GM12878 (cell line): ENCODE data around the gene APOBEC3H. TPM values are rescaled to one million over a fixed set of nuclear protein-coding genes. Genes with fewer than 3 reads are reported as not detected.

Experiments used
- ATAC-seq: fragments of 200-7000 bp; cut with Tn5 transposase; 3 replicates; pipeline ENCODE4 v1.9.1; 2020; ENCODE audit warnings: mild to moderate bottlenecking, moderate library complexity
- BruUV-seq: library from RNA; stranded (reverse); fragments of 400-500 nt; replicated peaks from 2 replicates; lab custom pipeline; 2021; lab: Mats Ljungman, UMichigan
- CTCF ChIA-PET: fragments of 300-600 bp; sonication (Branson Sonifier 250); formaldehyde crosslinking; extraction: SDS; loops from one replicate; lab custom pipeline; 2021; ENCODE audit warnings: inconsistent platforms; lab: Yijun Ruan, JAX
- POLR2A ChIA-PET: fragments of 350-600 bp; formaldehyde crosslinking; extraction: SDS; loops from one replicate; lab custom pipeline; 2021; ENCODE audit warnings: inconsistent platforms; lab: Charles Lee
- RAD21 ChIA-PET: fragments of 300-600 bp; sonication (Branson Sonifier 250); formaldehyde crosslinking; loops from one replicate; lab custom pipeline; 2023; ENCODE audit warnings: antibody characterized with exemption; ENCODE audit not compliant: unreplicated experiment; lab: Charles Lee
- SMC1A ChIA-PET: fragments of 300-600 bp; sonication (Branson Sonifier 250); formaldehyde crosslinking; loops from one replicate; lab custom pipeline; 2023; ENCODE audit not compliant: unreplicated experiment, uncharacterized antibody; lab: Charles Lee
- DNase-seq: peaks from one replicate; pipeline ENCODE4 v3.0.0-alpha.2; 2011; ENCODE audit warnings: low read depth, low spot score
- FAIRE-seq: peaks from 3 replicates; lab custom pipeline; 2011; peaks lifted over from hg19 to GRCh38; lab: Jason Lieb, UNC
- H2AFZ ChIP-seq: 2 replicates; pipeline ENCODE4 v1.6.0; 2011; ENCODE audit warnings: low read depth, low read length, control low read depth; ENCODE audit not compliant: control insufficient read depth
- H3K27ac ChIP-seq: 2 replicates; pipeline ENCODE4 v1.5.1; 2011; ENCODE audit warnings: control low read depth; ENCODE audit not compliant: control insufficient read depth, insufficient read depth
- H3K27me3 ChIP-seq, 2 experiments: replicated peaks in 1 of 2; 2 replicates each; pipeline versions ENCODE4 v1.6.0 to v1.6.1; 2011; ENCODE audit warnings: low read length in 1 of 2; ENCODE audit not compliant: control insufficient read depth in 2 of 2, insufficient read depth in 2 of 2
- H3K36me3 ChIP-seq, 2 experiments: 2 replicates each; pipeline ENCODE4 v1.5.1; 2011; ENCODE audit warnings: low read length in 1 of 2; ENCODE audit not compliant: control insufficient read depth in 2 of 2, insufficient read depth in 2 of 2
- H3K4me1 ChIP-seq: 2 replicates; pipeline ENCODE4 v1.6.1; 2011; ENCODE audit warnings: mild to moderate bottlenecking, low read length, moderate library complexity, mixed read lengths; ENCODE audit not compliant: control insufficient read depth, insufficient read depth
- H3K4me2 ChIP-seq: 2 replicates; pipeline ENCODE4 v1.6.0; 2011; ENCODE audit warnings: control low read depth; ENCODE audit not compliant: control insufficient read depth, insufficient read depth
- H3K4me3 ChIP-seq: fragments of 200-600 bp; sonication (generic); 2 replicates; pipeline ENCODE4 v1.5.1; 2016
- H3K79me2 ChIP-seq: 2 replicates; pipeline ENCODE4 v1.6.0; 2011; ENCODE audit warnings: low read length; ENCODE audit not compliant: control insufficient read depth, insufficient read depth
- H3K9ac ChIP-seq: 2 replicates; pipeline ENCODE4 v1.8.0; 2011; ENCODE audit warnings: low read length, control low read depth, mixed read lengths; ENCODE audit not compliant: control insufficient read depth, insufficient read depth
- H3K9me3 ChIP-seq: replicated peaks from 3 replicates; pipeline ENCODE4 v1.5.1; 2011; ENCODE audit warnings: mild to moderate bottlenecking, low read length; ENCODE audit not compliant: control insufficient read depth, insufficient read depth
- H4K20me1 ChIP-seq: 2 replicates; pipeline ENCODE4 v1.6.0; 2011; ENCODE audit not compliant: control insufficient read depth, insufficient read depth
- CBX5 ChIP-seq: sonication (generic); IDR thresholded peaks from 2 replicates; pipeline ENCODE4 v1.6.1; 2016; ENCODE audit warnings: low read depth, moderate library complexity, mild to moderate bottlenecking, inconsistent platforms
- KLF5 ChIP-seq: fragments of 450-650 bp; IDR thresholded peaks from 2 replicates; pipeline ENCODE4 v1.6.1; 2014; ENCODE audit warnings: mild to moderate bottlenecking; ENCODE audit not compliant: partially characterized antibody
- MTA3 ChIP-seq: IDR thresholded peaks from 2 replicates; pipeline ENCODE4 v1.6.1; 2012; ENCODE audit warnings: low read length, inconsistent platforms, borderline replicate concordance
- MYC ChIP-seq: IDR thresholded peaks from 2 replicates; pipeline ENCODE4 v1.6.1; 2011; ENCODE audit warnings: mild to moderate bottlenecking, low read length, moderate library complexity, inconsistent platforms; ENCODE audit not compliant: insufficient read depth, insufficient replicate concordance, insufficient read length, severe bottlenecking
- SREBF1 ChIP-seq: IDR thresholded peaks from 2 replicates; pipeline ENCODE4 v1.6.1; 2012; ENCODE audit warnings: mild to moderate bottlenecking, low read length
- TCF12 ChIP-seq: IDR thresholded peaks from 2 replicates; pipeline ENCODE4 v1.6.1; 2011; ENCODE audit warnings: low read depth, mild to moderate bottlenecking, low read length
- ZNF217 ChIP-seq: fragments of 450-650 bp; IDR thresholded peaks from 2 replicates; pipeline ENCODE4 v1.6.1; 2017; ENCODE audit warnings: antibody characterized with exemption, mild to moderate bottlenecking
- ZNF24 ChIP-seq: fragments of 450-650 bp; IDR thresholded peaks from 2 replicates; pipeline ENCODE4 v1.6.1; 2017; ENCODE audit warnings: antibody characterized with exemption, mild to moderate bottlenecking
- WGBS: methylation state at CpG from one replicate; pipeline ENCODE4 v1.1.6; 2016; ENCODE audit warnings: low lambda C conversion rate; ENCODE audit not compliant: insufficient replicate concordance, insufficient coverage; ENCODE audit errors: missing lambda C conversion rate; 5-methylcytosine and 5-hydroxymethylcytosine counted together
- in situ Hi-C: fragments of 300-500 bp; cut with MboI; formaldehyde crosslinking; loops from 9 replicates; pipeline ENCODE4 v1.14.3; 2018; ENCODE audit warnings: mixed read lengths
- intact Hi-C: fragments of 100-400 bp; cut with micrococcal nuclease; formaldehyde crosslinking; loops from one replicate; pipeline ENCODE4 v1.14.2; 2022; ENCODE audit not compliant: unreplicated experiment
- polyA plus RNA-seq, 11 experiments: library from polyadenylated mRNA; depleted of rRNA in 4 of 11; unstranded in 6 of 11; stranded (reverse) in 5 of 11; fragments of >200 nt; fragmentation: Nextera tagmentation in 4 of 11; fragmentation: Illumina TruSeq in 1 of 11; extraction: Ambion mirVana in 4 of 11; extraction: Trizol in 1 of 11; gene quantifications; 1 replicate in 1 of 11; 2 replicates in 10 of 11; pipeline versions ENCODE4 v1.2.1 to v1.2.3, GENCODE V29; 2011 to 2016; ENCODE audit warnings: inconsistent platforms in 2 of 11, missing spikeins in 2 of 11, low read depth in 1 of 11
- total RNA-seq, 4 experiments: library from RNA; depleted of rRNA in 3 of 4; stranded (reverse); fragments of >200 nt in 3 of 4; fragmentation: Illumina TruSeq in 1 of 4; extraction: Trizol in 1 of 4; gene quantifications; 2 replicates each; pipeline versions ENCODE4 v1.2.1 to v1.2.3, GENCODE V29; 2013 to 2021

The APOBEC3H gene
- total and polyA plus RNA-seq, 10 of the 15 experiments (the other 5 are each of a cell fraction or from before 2014, with no cell fraction given) = 7.5 to 23.0 (median 14.8) TPM

DNA sequence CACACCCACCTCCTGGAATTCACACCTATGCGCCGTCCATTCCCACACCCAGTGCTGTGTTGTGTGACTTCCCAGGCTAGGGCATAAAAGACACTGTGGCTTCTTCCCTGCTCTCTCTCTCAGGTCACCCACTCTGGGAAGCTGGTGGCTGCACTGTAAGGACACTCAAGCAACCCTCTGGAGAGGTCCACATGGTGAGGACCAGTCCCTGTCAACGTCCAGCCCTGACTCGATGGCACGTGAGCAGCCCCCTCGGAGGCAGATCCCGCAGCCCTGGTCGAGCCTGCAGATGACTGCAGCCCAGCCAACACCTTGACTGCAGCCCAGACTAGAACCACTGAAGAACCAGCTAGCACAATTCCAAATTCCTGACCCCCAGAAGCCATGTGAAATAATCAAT, 39.3 kb downstream of the APOBEC3H start:
- no TSS peak for BruUV-seq
- no peak for FAIRE-seq
- no peaks in the 10 kb centered on the region for H3K27me3 ChIP-seq
- intact Hi-C loops = no loop called here
- no peaks in the 10 kb centered on the region for H3K4me1 ChIP-seq
- no peak for TF ChIP-seq MYC
- no peak for TF ChIP-seq MTA3
- TF ChIP-seq ZNF217 = no peak
- TF ChIP-seq TCF12 = no peak
- no peak for TF ChIP-seq ZNF24
- no peak for TF ChIP-seq KLF5
- no peak for TF ChIP-seq CBX5
- TF ChIP-seq SREBF1 = no peak
- TF ChIP-seq, all 136 proteins: peak for 0
- SMC1A ChIA-PET = interaction anchor here (1.5 to 1.9 kb wide), 2 partner anchors 10 to 180 kb away, joined by 4 to 5 read pairs; no protein-coding TSS in a partner anchor
- Histone ChIP-seq H3K27ac (no peak overlapping the region), H3K36me3 (no peaks in the 10 kb centered on the region; a peak in 1 of 4 replicates), H3K9ac (no peak overlapping the region), H2AFZ (no peak overlapping the region), H3K9me3 (no peaks in the 10 kb centered on the region), H3K79me2 (no peaks in the 10 kb centered on the region), H3K4me3 (no peak overlapping the region), H4K20me1 (no peaks in the 10 kb centered on the region), H3K4me2 (no peak overlapping the region)
- CTCF ChIA-PET = interaction anchor here (1.0 to 2.7 kb wide), 6 partner anchors 11 to 180 kb away, joined by 3 to 18 read pairs (median 9); no protein-coding TSS in a partner anchor
- DNase-seq = no peak
- 92% methylated on average over 8 of the region's 8 CpGs for WGBS
- in situ Hi-C loops = no loop called here
- POLR2A ChIA-PET = interaction anchor here (1.5 kb wide), 1 partner anchor 12 kb away, joined by 3 read pairs; no protein-coding TSS in a partner anchor
- no peak for ATAC-seq
- RAD21 ChIA-PET = interaction anchor here (0.7 to 1.9 kb wide), 2 partner anchors 12 to 163 kb away, joined by 3 to 7 read pairs; no protein-coding TSS in a partner anchor
